HG03097 (cell line): Measurements from ENCODE around the gene MAP3K14.

ENCODE experiments used
- ATAC-seq: cut with Tn5 transposase; IDR thresholded peaks from one replicate; pipeline ENCODE4 v1.9.1; 2021; ENCODE audit not compliant: unreplicated experiment, low FRiP score

Gene MAP3K14

GRCh38 chr17:45227101-45227925, 89.5 kb downstream of the MAP3K14 start:
- no peak for ATAC-seq

DNA sequence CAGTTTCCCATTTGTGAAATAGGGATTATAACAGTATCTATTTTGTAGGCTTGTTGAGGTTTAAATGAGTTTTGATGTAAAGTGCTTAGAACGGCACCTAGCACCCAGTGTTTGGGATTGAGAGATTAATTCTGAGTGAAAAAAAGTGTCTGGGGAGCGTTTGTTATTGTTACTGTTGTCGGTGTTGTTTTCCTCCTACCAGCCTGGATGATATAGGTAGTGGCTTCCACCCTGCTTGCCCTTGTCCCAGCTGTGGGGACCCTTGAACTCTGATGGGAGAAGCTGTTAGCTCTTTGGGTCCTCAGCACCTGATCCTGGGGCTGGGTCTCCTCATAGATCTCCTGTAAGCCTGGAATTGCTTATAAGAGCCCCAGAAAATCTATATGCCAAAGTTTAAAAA, 90.2 kb downstream of the MAP3K14 start:
- ATAC-seq: no peak

DNA sequence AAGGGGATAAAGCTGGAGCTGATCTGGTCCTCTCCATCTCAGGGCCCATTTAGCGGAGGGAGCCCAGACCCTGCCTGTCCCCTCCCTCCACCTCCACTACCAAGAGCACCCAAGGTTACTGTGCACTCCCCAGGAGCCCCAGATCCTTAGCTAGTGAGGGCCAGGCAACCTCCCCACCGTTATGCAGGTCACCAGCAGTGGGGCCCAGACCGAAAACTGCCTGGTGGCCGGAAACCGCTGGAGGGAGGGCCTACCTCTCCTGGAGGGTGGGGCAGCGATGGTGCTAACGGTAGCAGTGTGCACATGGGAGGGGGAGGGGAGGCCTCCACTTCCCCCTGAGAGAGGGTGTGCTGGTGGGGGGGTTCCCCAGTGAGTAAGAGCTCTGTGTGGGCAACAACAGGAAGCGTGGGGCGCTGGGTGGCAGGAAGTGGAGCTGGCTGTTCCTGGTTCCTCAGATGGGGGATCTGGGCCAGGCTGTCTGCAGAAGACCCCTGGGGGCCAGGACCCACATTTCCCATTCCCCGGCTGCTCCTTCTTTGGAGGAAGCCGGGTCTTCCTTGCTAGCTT, 90.8 kb downstream of the MAP3K14 start:
- peak; percentile 45 for ATAC-seq

DNA sequence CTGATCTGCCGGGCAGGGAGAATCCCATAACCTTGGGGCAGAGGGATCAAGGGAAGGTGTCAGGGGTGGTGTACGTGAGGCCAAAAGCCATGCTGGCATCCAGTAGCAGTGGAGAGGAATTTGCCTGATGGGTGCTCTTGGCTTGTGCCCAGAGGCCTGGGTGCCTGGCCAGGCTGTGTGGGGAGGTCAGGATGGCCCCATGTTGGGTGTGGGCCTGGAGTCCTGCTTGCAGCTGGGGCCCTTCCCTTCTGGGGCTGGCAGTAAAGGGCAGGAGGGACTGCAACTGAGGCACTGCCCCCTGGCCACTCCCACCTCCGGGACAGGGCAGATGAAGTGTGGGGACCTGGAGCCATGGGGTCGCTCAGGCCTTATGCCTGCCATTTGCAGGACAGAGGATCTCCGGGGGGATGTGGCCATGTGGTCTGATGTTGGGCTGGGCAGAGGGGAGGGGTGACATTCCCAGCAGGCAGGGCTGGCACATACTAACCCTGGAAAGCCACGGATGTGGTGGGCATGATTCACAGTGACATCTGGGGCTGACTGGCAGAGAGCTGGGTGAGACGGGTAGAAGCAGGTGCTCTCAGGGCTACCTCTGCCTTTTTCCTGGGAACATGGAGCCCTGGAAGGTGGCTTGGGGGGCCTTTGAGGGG, 91.6 kb downstream of the MAP3K14 start:
- ATAC-seq: no peak

- ATAC-seq: no peak
Measured at GRCh38 chr17:45224671-45225050, 92.2 kb downstream of the MAP3K14 start.

DNA sequence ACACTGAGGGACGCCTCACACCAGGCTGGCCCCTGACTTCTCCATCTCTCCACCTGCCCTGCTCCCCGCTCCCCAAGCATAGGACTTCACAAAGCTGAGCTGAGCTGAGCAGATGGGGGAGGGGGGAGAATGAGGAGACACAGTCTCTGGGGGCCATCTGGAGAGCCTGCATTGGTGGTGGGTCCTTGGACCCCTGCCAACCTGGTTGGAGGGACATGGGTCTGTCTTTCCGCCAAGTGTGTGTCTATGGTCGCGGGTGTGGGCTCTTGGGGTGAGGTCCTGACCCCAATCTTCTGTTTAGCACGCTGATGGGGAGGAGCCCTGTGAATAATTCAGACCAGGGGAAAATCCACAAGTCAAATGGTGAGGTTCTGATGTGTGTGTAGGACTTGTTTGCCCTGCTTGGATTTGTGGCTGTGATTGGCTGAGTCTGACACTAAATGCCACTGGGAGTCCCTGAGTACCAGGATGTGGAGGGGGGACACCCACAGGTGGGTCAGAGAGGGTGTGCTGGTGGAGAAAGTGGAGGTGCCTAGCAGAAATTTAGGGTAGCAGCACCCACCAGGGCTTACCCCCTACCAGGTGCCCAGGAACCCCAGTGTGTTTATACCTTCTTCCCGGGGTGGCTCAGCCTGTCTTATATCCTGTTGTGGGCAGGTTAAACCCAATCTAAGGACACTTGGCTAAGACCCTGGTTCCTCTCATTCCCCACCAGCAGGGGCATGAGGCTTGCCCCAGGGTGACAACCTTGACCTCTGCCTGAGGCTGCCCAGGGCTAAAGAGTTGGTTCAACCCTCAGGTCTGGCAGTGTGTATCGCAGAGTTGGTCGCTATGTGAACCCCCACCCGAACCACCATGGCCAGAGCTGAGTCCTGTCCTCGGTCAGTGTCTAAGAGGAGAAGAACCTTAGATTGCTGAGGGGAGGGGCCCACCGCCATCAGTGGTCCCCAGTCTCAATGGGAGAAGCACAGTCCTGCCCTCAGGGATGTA, 93.0 kb downstream of the MAP3K14 start:
- ATAC-seq: no peak

- no peak for ATAC-seq
Measured at GRCh38 chr17:45222996-45223538, 93.8 kb downstream of the MAP3K14 start.

GRCh38 chr17:45222289-45222995, 94.4 kb downstream of the MAP3K14 start:
- ATAC-seq: no peak

DNA sequence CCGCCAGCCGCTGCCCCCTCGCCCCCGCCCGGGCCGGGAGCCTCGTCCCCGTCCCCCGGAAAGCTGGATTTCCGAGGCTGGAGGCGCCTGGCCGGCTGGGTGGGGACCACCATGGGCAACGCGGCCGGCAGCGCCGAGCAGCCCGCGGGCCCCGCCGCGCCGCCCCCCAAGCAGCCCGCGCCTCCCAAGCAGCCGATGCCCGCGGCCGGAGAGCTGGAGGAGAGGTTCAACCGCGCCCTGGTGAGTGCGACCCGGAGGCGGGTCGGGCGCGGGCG, 94.9 kb downstream of the MAP3K14 start:
- ATAC-seq: no peak

DNA sequence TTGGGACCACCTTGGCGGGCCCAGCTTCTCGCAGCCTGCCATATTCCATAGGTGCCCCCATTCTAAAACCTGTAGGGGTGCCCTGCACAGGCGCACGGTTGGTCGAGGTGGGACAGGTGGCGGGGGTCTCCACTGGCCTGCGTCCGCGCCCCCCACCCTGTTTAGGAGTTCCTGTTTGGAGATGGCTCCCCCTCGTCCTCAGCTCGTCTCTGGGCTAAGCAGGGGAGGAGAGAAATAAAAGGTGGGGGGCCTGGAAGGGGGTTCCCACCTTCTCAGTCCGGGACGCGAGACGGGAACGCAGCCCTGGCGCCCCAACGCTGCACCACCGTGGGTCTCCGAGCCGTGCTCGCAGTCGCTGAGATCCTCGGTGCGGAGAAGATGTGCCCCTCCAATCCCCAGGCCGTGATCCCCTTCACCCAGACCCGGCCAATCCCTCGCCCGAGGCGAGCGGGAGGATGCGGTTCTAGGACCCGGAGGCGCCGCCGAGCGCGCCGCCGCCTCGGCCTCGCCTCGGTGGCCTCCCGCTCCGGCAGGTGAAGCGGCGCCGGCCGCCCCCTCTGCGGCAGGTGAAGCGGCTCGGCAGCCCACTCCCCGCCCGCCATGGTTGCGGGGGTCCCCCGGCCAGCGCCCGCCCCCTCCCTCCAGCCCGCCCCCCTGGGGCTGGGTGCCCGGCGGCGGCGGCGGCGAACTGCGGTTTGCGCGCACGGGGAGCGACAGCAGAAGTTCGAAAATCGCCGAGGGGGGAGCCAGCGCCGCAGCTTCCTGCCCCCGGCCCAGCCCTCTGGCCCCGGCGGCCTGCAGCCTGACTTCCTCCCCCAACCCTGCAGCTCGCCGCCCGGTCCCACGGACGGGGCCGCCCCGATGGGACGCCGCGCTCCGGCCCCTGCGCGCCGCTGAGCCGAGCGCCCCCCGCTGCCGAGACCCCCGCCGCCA, 95.5 kb downstream of the MAP3K14 start, which contains the start of gene FMNL1:
TSS of gene FMNL1 (plus strand) at position 805 of the 933 bp plus-strand sequence. CDS start 240 bp downstream, outside the sequence.
- ATAC-seq: no peak

- no peak for ATAC-seq
Measured at GRCh38 chr17:45220079-45220478, 96.7 kb downstream of the MAP3K14 start.

- ATAC-seq: no peak
Measured at GRCh38 chr17:45218895-45219661, 97.7 kb downstream of the MAP3K14 start.
